CD4-positive, alpha-beta T cell (primary cell): Measurements from ENCODE around the gene PCDHB14. TPM values are rescaled to one million over a fixed set of nuclear protein-coding genes. Genes with fewer than 3 reads are reported as not detected.
"Not testable (repeated sequence)": the region's sequence is repeated elsewhere in the genome, so short reads cannot be mapped to it uniquely, and the experiment has no call there.

ENCODE experiments used
- ATAC-seq: fragments of 200-7000 bp; cut with Tn5 transposase; one replicate; pipeline ENCODE4 v1.10.0; 2022; ENCODE audit warnings: mild to moderate bottlenecking; ENCODE audit not compliant: poor library complexity
- CTCF ChIA-PET: fragments of 350-600 bp; sonication (Branson Sonifier 250); formaldehyde crosslinking; loops from one replicate; lab custom pipeline; 2021; ENCODE audit warnings: antibody characterized with exemption, inconsistent platforms; lab: Charles Lee
- POLR2A ChIA-PET: fragments of 350-600 bp; sonication (Branson Sonifier 250); formaldehyde crosslinking; loops from one replicate; lab custom pipeline; 2021; ENCODE audit warnings: antibody characterized with exemption, inconsistent platforms; lab: Charles Lee
- DNase-seq, 14 experiments: peaks; one replicate each; pipeline ENCODE4 v3.0.0-alpha.2; 2013 to 2020; ENCODE audit warnings: mixed read lengths in 2 of 14
- H3K27ac ChIP-seq, 2 donors: one replicate each; pipeline versions ENCODE4 v1.5.1 to v1.7.0; 2013; ENCODE audit warnings: low read length in 2 of 2, low read depth in 1 of 2, mild to moderate bottlenecking in 1 of 2
- H3K27me3 ChIP-seq, 2 experiments: 1 replicate in 1 of 2; 2 replicates in 1 of 2; pipeline versions ENCODE4 v1.6.1 to v1.7.0; 2013; ENCODE audit warnings: low read length in 2 of 2, control low read depth in 1 of 2, mild to moderate bottlenecking in 1 of 2, moderate library complexity in 1 of 2; ENCODE audit not compliant: insufficient read depth in 2 of 2, control insufficient read depth in 1 of 2
- H3K36me3 ChIP-seq: one replicate; pipeline ENCODE4 v1.6.1; 2013; ENCODE audit warnings: low read length, control low read depth; ENCODE audit not compliant: insufficient read depth
- H3K4me1 ChIP-seq: one replicate; pipeline ENCODE4 v1.6.1; 2013; ENCODE audit warnings: low read length, control low read depth; ENCODE audit not compliant: insufficient read depth
- H3K4me3 ChIP-seq: one replicate; pipeline ENCODE4 v1.5.1; 2013; ENCODE audit warnings: mild to moderate bottlenecking, low read length, moderate library complexity
- H3K9me3 ChIP-seq, 2 experiments: 1 replicate in 1 of 2; 2 replicates in 1 of 2; pipeline versions ENCODE4 v1.6.1 to v1.7.0; 2013; ENCODE audit warnings: low read length in 2 of 2, mild to moderate bottlenecking in 2 of 2, control low read depth in 1 of 2, moderate library complexity in 1 of 2; ENCODE audit not compliant: control insufficient read depth in 1 of 2, insufficient read depth in 1 of 2
- H3K27ac Mint-ChIP-seq: one replicate; pipeline ENCODE4 v1.8.0; 2020; ENCODE audit warnings: mixed read lengths
- H3K27me3 Mint-ChIP-seq: one replicate; pipeline ENCODE4 v1.8.0; 2021; ENCODE audit warnings: mixed read lengths
- H3K36me3 Mint-ChIP-seq: one replicate; pipeline ENCODE4 v1.8.0; 2021; ENCODE audit warnings: low read depth, mixed read lengths
- H3K4me1 Mint-ChIP-seq: one replicate; pipeline ENCODE4 v1.8.0; 2021; ENCODE audit warnings: low read depth, mixed read lengths
- H3K4me3 Mint-ChIP-seq: one replicate; pipeline ENCODE4 v1.8.0; 2020; ENCODE audit warnings: mild to moderate bottlenecking, mixed read lengths
- H3K9me3 Mint-ChIP-seq: one replicate; pipeline ENCODE4 v1.8.0; 2020; ENCODE audit warnings: mixed read lengths
- intact Hi-C, 2 experiments: fragments of 100-400 bp; cut with DNase I in 1 of 2; cut with micrococcal nuclease in 1 of 2; formaldehyde crosslinking; loops; one replicate each; pipeline versions ENCODE4 v1.15.1 to v1.9.0; 2023 to 2025; cut with DNase I, micrococcal nuclease
- total RNA-seq, 174 experiments: library from RNA in 2 of 174; stranded (reverse) in 2 of 174; gene quantifications; one replicate each; pipeline ENCODE4 v1.2.3 and lab custom pipeline; 2021 to 2026
- TF ChIP-seq, protein P1 (sequence below): fragments of 200-600 bp; IDR thresholded peaks from one replicate; pipeline ENCODE4 v1.8.0; 2022; ENCODE audit warnings: antibody characterized with exemption, mild to moderate bottlenecking

The PCDHB14 gene
- total RNA-seq, 2 experiments from 2014 or later, result not detected

DNA sequence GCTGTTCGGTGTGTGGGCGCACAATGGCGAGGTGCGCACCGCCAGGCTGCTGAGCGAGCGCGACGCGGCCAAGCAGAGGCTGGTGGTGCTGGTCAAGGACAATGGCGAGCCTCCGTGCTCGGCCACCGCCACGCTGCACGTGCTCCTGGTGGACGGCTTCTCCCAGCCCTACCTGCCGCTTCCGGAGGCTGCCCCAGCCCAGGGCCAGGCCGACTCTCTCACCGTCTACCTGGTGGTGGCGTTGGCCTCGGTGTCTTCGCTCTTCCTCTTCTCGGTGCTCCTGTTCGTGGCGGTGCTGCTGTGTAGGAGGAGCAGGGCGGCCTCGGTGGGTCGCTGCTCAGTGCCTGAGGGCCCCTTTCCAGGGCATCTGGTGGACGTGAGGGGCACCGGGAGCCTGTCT, 43.3 kb upstream of the PCDHB14 start:
- H3K4me3 Mint-ChIP-seq, CTCF ChIA-PET, ATAC-seq, H3K4me1 Mint-ChIP-seq, H3K4me3 ChIP-seq, H3K36me3 ChIP-seq, H3K4me1 ChIP-seq, intact Hi-C loops, H3K36me3 Mint-ChIP-seq, H3K27ac Mint-ChIP-seq, POLR2A ChIA-PET, H3K27ac ChIP-seq, H3K9me3 Mint-ChIP-seq, DNase-seq: not testable (repeated sequence)
- Histone ChIP-seq H3K27me3 (peaks cover 30 to 60% of the 10 kb centered on the region in 2 experiments), H3K9me3 (peaks cover 21 to 23% of the 10 kb centered on the region in 2 experiments)
- peaks cover 42% of the 10 kb centered on the region for H3K27me3 Mint-ChIP-seq

DNA sequence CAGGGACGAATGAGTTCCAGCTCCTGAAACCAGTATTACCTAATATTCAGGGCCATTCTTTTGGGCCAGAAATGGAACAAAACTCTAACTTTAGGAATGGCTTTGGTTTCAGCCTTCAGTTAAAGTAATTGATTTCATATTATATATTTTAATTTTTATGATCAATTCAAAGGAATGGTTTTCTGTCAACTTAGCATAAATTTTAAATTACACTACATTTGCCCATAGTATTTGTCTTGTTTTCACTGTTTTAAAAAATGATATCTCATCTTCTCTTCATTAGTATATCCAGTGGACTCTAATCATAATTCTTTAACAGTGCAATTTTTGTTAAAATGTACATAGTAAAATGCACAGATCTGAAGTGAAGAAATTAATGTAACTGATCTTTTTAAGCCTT, 42.8 kb upstream of the PCDHB14 start:
- H3K9me3 ChIP-seq, result peaks cover 17 to 21% of the 10 kb centered on the region in 2 experiments
- H3K27ac Mint-ChIP-seq, result no peak overlapping the region
- peaks cover 12% of the 10 kb centered on the region for H3K9me3 Mint-ChIP-seq
- intact Hi-C loops, result no loop called here
- H3K36me3 Mint-ChIP-seq, result no peaks in the 10 kb centered on the region
- H3K4me1 Mint-ChIP-seq, result no peaks in the 10 kb centered on the region
- DNase-seq (no peak), ATAC-seq (no peak)
- TF ChIP-seq, protein P1, sequence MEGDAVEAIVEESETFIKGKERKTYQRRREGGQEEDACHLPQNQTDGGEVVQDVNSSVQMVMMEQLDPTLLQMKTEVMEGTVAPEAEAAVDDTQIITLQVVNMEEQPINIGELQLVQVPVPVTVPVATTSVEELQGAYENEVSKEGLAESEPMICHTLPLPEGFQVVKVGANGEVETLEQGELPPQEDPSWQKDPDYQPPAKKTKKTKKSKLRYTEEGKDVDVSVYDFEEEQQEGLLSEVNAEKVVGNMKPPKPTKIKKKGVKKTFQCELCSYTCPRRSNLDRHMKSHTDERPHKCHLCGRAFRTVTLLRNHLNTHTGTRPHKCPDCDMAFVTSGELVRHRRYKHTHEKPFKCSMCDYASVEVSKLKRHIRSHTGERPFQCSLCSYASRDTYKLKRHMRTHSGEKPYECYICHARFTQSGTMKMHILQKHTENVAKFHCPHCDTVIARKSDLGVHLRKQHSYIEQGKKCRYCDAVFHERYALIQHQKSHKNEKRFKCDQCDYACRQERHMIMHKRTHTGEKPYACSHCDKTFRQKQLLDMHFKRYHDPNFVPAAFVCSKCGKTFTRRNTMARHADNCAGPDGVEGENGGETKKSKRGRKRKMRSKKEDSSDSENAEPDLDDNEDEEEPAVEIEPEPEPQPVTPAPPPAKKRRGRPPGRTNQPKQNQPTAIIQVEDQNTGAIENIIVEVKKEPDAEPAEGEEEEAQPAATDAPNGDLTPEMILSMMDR, result no peak
- H3K4me1 ChIP-seq, result no peaks in the 10 kb centered on the region
- H3K4me3 ChIP-seq, result no peak overlapping the region
- H3K27me3 ChIP-seq, result peaks cover 30 to 56% of the 10 kb centered on the region in 2 experiments
- peaks cover 46% of the 10 kb centered on the region for H3K27me3 Mint-ChIP-seq
- no peak overlapping the region for H3K27ac ChIP-seq
- no peaks in the 10 kb centered on the region for H3K36me3 ChIP-seq
- POLR2A ChIA-PET, result no interaction called here
- CTCF ChIA-PET, result no interaction called here
- no peak overlapping the region for H3K4me3 Mint-ChIP-seq

DNA sequence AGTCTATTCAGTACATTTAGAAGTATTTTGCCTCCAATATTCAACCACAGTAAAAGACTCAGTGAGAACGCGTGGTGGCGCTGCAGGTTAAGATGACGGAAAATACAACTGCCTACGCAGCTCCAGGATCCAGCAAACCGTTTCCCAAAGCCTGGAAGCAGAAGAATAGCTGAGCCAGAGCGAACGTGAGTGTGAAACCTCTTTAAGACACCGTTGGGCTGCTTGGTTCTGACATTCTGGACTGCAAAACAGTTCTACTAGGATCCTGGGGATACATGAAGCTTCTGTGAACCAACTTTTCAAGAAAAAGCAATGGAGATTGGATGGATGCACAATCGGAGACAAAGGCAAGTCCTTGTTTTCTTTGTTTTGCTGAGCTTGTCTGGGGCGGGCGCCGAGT, 40.9 kb upstream of the PCDHB14 start, which contains the start of gene PCDHB16:
TSS of gene PCDHB16 (plus strand) at position 140 of the 400 bp plus-strand sequence. CDS start at position 313, 173 bp downstream.
- DNase-seq, result no peak
- POLR2A ChIA-PET, result no interaction called here

DNA sequence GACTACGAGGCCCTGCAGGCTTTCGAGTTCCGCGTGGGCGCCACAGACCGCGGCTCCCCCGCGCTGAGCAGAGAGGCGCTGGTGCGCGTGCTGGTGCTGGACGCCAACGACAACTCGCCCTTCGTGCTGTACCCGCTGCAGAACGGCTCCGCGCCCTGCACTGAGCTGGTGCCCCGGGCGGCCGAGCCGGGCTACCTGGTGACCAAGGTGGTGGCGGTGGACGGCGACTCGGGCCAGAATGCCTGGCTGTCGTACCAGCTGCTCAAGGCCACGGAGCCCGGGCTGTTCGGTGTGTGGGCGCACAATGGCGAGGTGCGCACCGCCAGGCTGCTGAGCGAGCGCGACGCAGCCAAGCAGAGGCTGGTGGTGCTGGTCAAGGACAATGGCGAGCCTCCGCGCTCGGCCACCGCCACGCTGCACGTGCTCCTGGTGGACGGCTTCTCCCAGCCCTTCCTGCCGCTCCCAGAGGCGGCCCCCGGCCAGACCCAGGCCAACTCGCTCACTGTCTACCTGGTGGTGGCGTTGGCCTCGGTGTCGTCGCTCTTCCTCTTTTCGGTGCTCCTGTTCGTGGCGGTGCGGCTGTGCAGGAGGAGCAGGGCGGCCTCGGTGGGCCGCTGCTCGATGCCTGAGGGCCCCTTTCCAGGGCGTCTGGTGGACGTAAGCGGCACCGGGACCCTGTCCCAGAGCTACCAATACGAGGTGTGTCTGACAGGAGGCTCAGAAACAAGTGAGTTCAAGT, 38.9 kb upstream of the PCDHB14 start:
- H3K4me3 Mint-ChIP-seq, H3K4me3 ChIP-seq, POLR2A ChIA-PET, CTCF ChIA-PET, ATAC-seq, H3K4me1 Mint-ChIP-seq, H3K27ac ChIP-seq, DNase-seq, intact Hi-C loops, H3K36me3 ChIP-seq, H3K4me1 ChIP-seq, H3K27ac Mint-ChIP-seq: not testable (repeated sequence)
- Mint-ChIP-seq H3K27me3 (peaks cover 77% of the 10 kb centered on the region), H3K36me3 (peaks cover 12% of the 10 kb centered on the region), H3K9me3 (peaks cover 15% of the 10 kb centered on the region)
- Histone ChIP-seq H3K27me3 (peaks cover 20 to 31% of the 10 kb centered on the region in 2 experiments), H3K9me3 (peaks cover 17 to 25% of the 10 kb centered on the region in 2 experiments)

More for the DNA sequence above, 40.9 kb upstream of the PCDHB14 start, which contains the start of gene PCDHB16:
- Mint-ChIP-seq H3K36me3 (peaks cover 12% of the 10 kb centered on the region), H3K9me3 (peaks cover 15% of the 10 kb centered on the region), H3K4me1 (peaks cover 6% of the 10 kb centered on the region), H3K27ac (no peak within 1 kb of the TSS), H3K4me3 (no peak within 1 kb of the TSS), H3K27me3 (peaks cover 63% of the 10 kb centered on the region)
- Histone ChIP-seq H3K36me3 (no peaks in the 10 kb centered on the region), H3K4me1 (peaks cover 4% of the 10 kb centered on the region), H3K27me3 (peaks cover 25 to 38% of the 10 kb centered on the region in 2 experiments), H3K9me3 (peaks cover 17 to 21% of the 10 kb centered on the region in 2 experiments), H3K4me3 (no peak within 1 kb of the TSS), H3K27ac (no peak within 1 kb of the TSS)
- intact Hi-C loops, result no loop called here
- CTCF ChIA-PET, result no interaction called here
- TF ChIP-seq, protein P1, result no peak
- ATAC-seq, result no peak
